Activated naive CD8-positive, alpha-beta T cell (primary cell): ENCODE measurements around the gene NELFB.
"Not testable (repeated sequence)": the region's sequence is repeated elsewhere in the genome, so short reads cannot be mapped to it uniquely, and the experiment has no call there.

ENCODE experiments used
- H3K27ac Mint-ChIP-seq: one replicate; pipeline ENCODE4 v1.8.0; 2021; ENCODE audit warnings: mixed read lengths
- H3K27me3 Mint-ChIP-seq: one replicate; pipeline ENCODE4 v1.8.0; 2021; ENCODE audit warnings: mixed read lengths
- H3K36me3 Mint-ChIP-seq: one replicate; pipeline ENCODE4 v1.8.0; 2021; ENCODE audit warnings: mixed read lengths
- H3K4me1 Mint-ChIP-seq: one replicate; pipeline ENCODE4 v1.8.0; 2021; ENCODE audit warnings: low read depth, mixed read lengths
- H3K4me3 Mint-ChIP-seq: one replicate; pipeline ENCODE4 v1.8.0; 2021; ENCODE audit warnings: mild to moderate bottlenecking, mixed read lengths
- H3K9me3 Mint-ChIP-seq: one replicate; pipeline ENCODE4 v1.8.0; 2021; ENCODE audit warnings: low read depth, mixed read lengths

NELFB gene

DNA sequence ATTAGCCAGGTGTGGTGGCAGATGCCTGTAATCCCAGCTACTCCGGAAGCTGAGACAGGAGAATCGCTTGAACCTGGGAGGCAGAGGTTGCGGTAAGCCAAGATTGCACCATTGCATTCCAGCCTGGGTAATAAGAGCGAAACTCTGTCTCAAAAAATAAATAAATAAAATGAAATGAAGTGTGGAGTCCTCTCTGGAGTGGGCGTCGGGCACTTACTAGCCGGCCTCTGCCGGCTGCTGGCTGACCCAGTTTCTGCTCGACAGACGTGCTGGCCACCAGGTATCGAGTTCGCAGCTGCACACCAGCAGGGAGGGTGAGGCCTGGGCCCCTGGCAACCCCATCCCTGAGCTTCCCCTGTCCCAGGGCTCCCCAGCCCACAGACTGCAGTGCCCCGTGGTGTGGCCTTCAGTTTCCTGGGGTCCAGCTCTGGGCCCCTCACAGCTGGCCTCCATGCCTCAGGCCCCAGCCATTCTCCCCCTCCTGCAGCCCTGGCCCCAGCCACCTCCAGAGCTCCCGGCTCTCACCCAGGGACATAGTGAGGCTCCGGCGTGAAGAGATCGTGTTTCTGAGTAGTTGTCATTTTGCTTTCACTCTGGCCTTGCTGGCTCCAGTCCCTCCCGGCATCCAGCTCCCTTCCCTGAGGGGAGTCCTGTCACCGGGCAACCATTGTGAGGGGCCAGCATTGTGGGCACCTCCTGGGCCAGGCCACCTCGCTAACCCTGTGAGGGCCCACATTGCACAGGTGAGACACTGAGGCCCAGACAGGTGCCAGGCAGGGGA, 7.8 kb upstream of the NELFB start:
- peaks cover 7% of the 10 kb centered on the region for H3K4me1 Mint-ChIP-seq
- H3K27me3 Mint-ChIP-seq: no peaks in the 10 kb centered on the region
- no peaks in the 10 kb centered on the region for H3K9me3 Mint-ChIP-seq
- H3K4me3 Mint-ChIP-seq: no peak overlapping the region
- H3K27ac Mint-ChIP-seq: no peak overlapping the region
- peaks cover 4% of the 10 kb centered on the region for H3K36me3 Mint-ChIP-seq

- Mint-ChIP-seq H3K9me3 (no peaks in the 10 kb centered on the region), H3K27ac (no peak overlapping the region), H3K36me3 (peaks cover under 1% of the 10 kb centered on the region), H3K4me3 (no peak overlapping the region), H3K4me1 (peaks cover 1% of the 10 kb centered on the region), H3K27me3 (no peaks in the 10 kb centered on the region)
Observed at GRCh38 chr9:137247916-137248175, 7.3 kb upstream of the NELFB start.

DNA sequence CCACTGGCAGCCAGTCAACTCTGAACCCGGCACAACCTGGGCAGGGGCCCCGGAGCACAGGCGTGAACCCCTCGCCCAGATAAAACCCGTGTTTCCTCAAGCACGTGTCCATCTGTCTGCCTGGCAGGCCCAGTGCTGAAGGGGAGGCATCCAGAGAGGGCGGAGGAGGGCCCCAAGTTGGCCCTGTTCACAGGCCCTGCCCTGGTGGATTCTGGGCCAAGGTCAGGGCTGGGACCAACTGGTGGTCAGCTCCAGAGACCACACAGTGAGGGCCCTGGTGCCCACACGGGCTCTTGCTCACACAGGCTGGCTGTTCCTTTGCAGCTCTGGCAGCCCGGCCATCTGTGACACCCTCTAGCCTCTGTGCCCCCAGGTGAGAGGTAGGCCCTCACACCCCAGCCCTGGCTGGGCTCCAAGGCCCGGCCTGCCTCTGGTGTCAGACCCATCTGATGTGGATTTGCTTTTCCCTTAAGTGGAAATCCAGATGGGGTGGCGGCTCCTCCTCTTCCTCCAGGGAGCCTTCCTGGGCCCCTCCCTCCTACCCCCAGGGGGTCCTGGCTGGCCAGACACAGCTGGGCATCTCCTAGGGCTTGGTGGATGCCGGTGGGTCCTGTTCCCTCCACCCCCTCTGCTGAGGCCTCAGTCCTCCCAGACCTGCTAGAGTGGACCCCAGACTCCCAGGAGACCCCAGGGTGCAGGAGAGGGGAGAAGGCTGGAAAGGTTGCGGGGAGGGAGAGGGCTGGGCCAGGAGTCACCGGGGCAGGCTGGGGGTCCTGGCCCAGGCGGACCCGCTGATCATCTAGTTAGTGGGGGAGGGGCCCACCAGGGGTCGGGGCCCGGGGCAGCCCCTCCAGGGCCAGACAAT, 4.6 kb upstream of the NELFB start:
- peaks cover 7% of the 10 kb centered on the region for H3K4me1 Mint-ChIP-seq
- H3K27ac Mint-ChIP-seq: no peak overlapping the region
- no peak overlapping the region for H3K4me3 Mint-ChIP-seq
- no peaks in the 10 kb centered on the region for H3K27me3 Mint-ChIP-seq
- H3K9me3 Mint-ChIP-seq: no peaks in the 10 kb centered on the region
- H3K36me3 Mint-ChIP-seq: no peaks in the 10 kb centered on the region

GRCh38 chr9:137251194-137251461, 4.0 kb upstream of the NELFB start, which contains the start of gene STPG3:
TSS of gene STPG3 (plus strand) at chr9:137251286. CDS start at chr9:137251287, 1 bp downstream.
- Mint-ChIP-seq H3K9me3 (no peaks in the 10 kb centered on the region), H3K4me3 (no peak within 1 kb of the TSS), H3K27me3 (no peaks in the 10 kb centered on the region), H3K4me1 (peaks cover 8% of the 10 kb centered on the region), H3K27ac (no peak within 1 kb of the TSS), H3K36me3 (no peaks in the 10 kb centered on the region)

DNA sequence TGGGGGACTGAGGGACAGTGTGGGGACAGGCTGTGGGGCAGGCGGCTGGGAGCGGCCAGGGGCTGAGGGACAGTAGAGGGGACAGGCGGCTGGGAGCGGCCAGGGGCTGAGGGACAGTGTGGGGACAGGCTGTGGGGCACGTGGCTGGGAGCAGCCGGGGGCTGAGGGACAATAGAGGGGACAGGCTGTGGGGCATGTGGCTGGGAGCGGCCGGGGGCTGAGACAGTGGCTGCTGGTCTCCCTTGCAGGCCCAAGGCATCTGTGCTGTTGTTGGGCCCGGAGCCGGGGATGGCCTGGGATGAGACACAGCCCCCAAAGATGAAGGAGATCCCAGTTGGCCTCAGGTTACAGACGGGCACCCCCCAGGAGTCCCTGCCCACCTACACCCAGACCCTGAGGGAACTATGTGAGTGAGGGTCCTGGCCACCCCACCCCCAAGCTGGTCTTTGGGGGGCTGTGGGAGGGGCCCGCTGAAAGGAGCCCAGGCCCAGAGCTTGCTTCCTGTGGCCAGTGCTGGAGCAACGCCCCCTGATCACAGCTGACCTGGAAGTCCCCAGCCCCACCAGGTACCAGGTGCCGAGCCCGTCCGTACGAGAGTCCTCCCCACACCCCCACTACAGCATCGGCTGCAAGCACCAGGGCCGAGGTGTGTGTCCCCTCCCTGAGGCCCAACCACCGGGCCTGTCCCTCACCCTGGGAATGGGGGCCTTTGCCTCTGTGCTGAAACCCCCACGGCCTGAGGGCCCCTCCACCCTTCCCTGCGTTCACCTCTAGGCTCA, 3.4 kb upstream of the NELFB start:
- Mint-ChIP-seq H3K27ac (no peak overlapping the region), H3K4me1 (peaks cover 12% of the 10 kb centered on the region), H3K9me3 (no peaks in the 10 kb centered on the region), H3K4me3 (no peak overlapping the region), H3K36me3 (no peaks in the 10 kb centered on the region), H3K27me3 (no peaks in the 10 kb centered on the region)

GRCh38 chr9:137252555-137253506, 2.3 kb upstream of the NELFB start:
- no peak overlapping the region for H3K27ac Mint-ChIP-seq
- H3K36me3 Mint-ChIP-seq: no peaks in the 10 kb centered on the region
- peaks cover 14% of the 10 kb centered on the region for H3K4me1 Mint-ChIP-seq
- no peaks in the 10 kb centered on the region for H3K27me3 Mint-ChIP-seq
- no peak overlapping the region for H3K4me3 Mint-ChIP-seq
- H3K9me3 Mint-ChIP-seq: no peaks in the 10 kb centered on the region

GRCh38 chr9:137253717-137254623, 1.2 kb upstream of the NELFB start:
- Mint-ChIP-seq H3K4me1 (peaks cover 14% of the 10 kb centered on the region), H3K9me3 (no peaks in the 10 kb centered on the region), H3K36me3 (no peaks in the 10 kb centered on the region), H3K27ac (peak overlapping the region; percentile 78), H3K4me3 (peak overlapping the region; percentile 90), H3K27me3 (no peaks in the 10 kb centered on the region)

DNA sequence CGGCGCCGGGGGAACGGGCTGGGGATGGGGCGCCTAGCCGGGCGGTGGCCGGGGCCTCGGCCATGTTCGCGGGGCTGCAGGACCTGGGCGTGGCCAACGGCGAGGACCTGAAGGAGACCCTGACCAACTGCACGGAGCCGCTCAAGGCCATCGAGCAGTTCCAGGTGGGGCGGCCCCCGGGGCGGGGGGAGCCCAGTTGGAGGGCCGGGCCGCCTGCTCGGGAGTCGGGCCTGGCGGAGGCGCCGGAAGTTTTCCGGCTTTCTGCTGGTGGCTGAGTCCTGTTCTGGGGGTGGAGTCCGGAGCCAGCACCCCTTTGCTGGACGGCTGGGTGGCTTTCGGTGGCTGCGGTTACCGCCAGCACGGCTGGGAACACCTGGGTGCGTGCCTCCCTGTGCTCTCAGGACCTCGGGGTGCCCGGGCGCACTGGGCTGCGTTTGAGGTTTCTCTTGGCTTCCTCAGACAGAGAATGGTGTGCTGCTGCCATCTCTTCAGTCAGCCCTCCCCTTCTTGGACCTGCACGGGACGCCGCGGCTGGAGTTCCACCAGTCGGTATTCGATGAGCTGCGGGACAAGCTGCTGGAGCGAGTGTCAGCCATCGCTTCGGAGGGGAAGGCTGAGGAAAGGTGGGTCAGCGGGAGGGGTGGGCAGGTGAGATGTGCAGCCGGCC, 454 bp downstream of the NELFB start:
- H3K4me1 Mint-ChIP-seq: peaks cover 14% of the 10 kb centered on the region
- H3K4me3 Mint-ChIP-seq: peak overlapping the region; percentile 87
- no peaks in the 10 kb centered on the region for H3K9me3 Mint-ChIP-seq
- no peak overlapping the region for H3K27ac Mint-ChIP-seq
- H3K27me3 Mint-ChIP-seq: no peaks in the 10 kb centered on the region
- no peaks in the 10 kb centered on the region for H3K36me3 Mint-ChIP-seq

DNA sequence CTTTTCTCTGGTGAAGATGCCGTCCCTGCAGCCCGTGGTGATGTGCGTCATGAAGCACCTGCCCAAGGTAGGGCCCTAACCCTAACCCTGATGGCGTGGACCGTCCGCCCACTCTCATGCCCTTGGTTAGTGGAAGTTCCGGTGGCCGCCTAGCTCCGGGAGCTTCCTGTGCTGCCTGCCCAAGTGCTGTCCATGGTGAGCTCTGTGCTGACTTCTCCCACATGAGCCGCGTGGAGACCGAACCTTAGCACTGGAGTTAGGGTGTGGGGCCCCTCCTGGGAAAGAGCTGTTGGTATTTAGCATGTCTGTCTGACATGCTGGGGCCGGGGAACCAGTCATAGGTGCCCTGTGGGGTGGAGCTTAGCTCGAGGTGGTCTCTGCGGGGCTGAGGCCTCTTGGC, 1.2 kb downstream of the NELFB start:
- H3K4me1 Mint-ChIP-seq: peaks cover 14% of the 10 kb centered on the region
- peak overlapping the region; percentile 87 for H3K4me3 Mint-ChIP-seq
- H3K9me3 Mint-ChIP-seq: no peaks in the 10 kb centered on the region
- H3K27ac Mint-ChIP-seq: no peak overlapping the region
- H3K36me3 Mint-ChIP-seq: no peaks in the 10 kb centered on the region
- H3K27me3 Mint-ChIP-seq: no peaks in the 10 kb centered on the region

DNA sequence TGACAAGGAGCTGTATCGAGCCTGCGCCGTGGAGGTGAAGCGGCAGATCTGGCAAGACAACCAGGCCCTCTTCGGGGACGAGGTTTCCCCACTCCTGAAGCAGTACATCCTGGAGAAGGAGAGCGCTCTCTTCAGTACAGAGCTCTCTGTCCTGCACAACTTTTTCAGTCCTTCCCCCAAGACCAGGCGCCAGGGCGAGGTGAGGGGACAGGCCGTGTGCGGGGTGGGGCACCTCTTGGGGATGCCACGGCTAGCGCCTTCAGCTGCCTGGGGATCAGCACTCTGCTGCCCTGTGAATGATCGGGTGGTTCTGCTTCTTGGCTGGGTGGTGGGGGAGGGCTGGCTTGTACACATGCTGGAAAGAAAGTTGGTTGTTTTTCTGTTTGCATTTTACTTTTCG, 1.7 kb downstream of the NELFB start:
- peaks cover 16% of the 10 kb centered on the region for H3K4me1 Mint-ChIP-seq

GRCh38 chr9:137262173-137262908, 7.2 kb downstream of the NELFB start:
- H3K27ac Mint-ChIP-seq, H3K4me3 Mint-ChIP-seq, H3K36me3 Mint-ChIP-seq, H3K4me1 Mint-ChIP-seq, H3K27me3 Mint-ChIP-seq, H3K9me3 Mint-ChIP-seq: not testable (repeated sequence)

More for the DNA sequence above, 1.7 kb downstream of the NELFB start:
- Mint-ChIP-seq H3K27me3 (no peaks in the 10 kb centered on the region), H3K9me3 (no peaks in the 10 kb centered on the region), H3K4me3 (peak overlapping the region; percentile 87), H3K36me3 (peaks cover 4% of the 10 kb centered on the region), H3K27ac (no peak overlapping the region)

DNA sequence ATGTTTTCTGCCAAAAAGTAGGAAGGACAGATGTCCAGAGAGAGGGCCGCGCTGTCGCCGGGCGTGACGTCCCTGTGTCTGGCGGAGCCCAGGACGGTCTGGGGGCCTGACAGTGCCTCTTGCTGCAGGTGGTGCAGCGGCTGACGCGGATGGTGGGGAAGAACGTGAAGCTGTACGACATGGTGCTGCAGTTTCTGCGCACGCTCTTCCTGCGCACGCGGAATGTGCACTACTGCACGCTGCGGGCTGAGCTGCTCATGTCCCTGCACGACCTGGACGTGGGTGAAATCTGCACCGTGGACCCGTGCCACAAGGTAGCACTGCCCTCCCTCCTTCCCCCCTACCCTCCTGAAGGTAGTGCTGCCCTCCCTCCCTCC, 7.8 kb downstream of the NELFB start:
- Mint-ChIP-seq H3K36me3 (peaks cover 5% of the 10 kb centered on the region), H3K4me3 (no peak overlapping the region), H3K9me3 (no peaks in the 10 kb centered on the region), H3K27ac (no peak overlapping the region), H3K4me1 (peaks cover 2% of the 10 kb centered on the region), H3K27me3 (no peaks in the 10 kb centered on the region)

- Mint-ChIP-seq H3K27me3 (no peaks in the 10 kb centered on the region), H3K4me3 (no peak overlapping the region), H3K4me1 (peaks cover 2% of the 10 kb centered on the region), H3K27ac (no peak overlapping the region), H3K36me3 (peaks cover 5% of the 10 kb centered on the region), H3K9me3 (no peaks in the 10 kb centered on the region)
Observed at GRCh38 chr9:137263506-137263905, 8.4 kb downstream of the NELFB start.
